CD14-positive monocyte (primary cell): ENCODE results near the gene INSYN2B. TPM values are rescaled to one million over a fixed set of nuclear protein-coding genes. Genes with fewer than 3 reads are reported as not detected.
A peak's percentile ranks its signal among the peaks of the same experiment; 100 is the strongest.

ENCODE experiments used
- DNase-seq, 3 donors: peaks; one replicate each; pipeline ENCODE4 v3.0.0-alpha.2; 2011 to 2022
- H2AFZ ChIP-seq: 2 replicates; pipeline ENCODE4 v1.6.0; 2012; ENCODE audit warnings: mild to moderate bottlenecking, low read depth, low read length, inconsistent platforms; ENCODE audit not compliant: insufficient read depth, poor library complexity, severe bottlenecking
- H3K27ac ChIP-seq, 2 donors: 1 replicate in 1 of 2; 2 replicates in 1 of 2; pipeline ENCODE4 v1.5.1; 2012 to 2013; ENCODE audit warnings: low read length in 2 of 2, control low read depth in 1 of 2, inconsistent platforms in 1 of 2, low read depth in 1 of 2, mild to moderate bottlenecking in 1 of 2
- H3K27me3 ChIP-seq, 2 donors: one replicate each; pipeline versions ENCODE4 v1.6.0 to v1.6.1; 2011 to 2013; ENCODE audit warnings: low read length in 2 of 2; ENCODE audit not compliant: control insufficient read depth in 2 of 2, insufficient read depth in 2 of 2
- H3K36me3 ChIP-seq, 2 donors: replicated peaks in 1 of 2; 1 replicate in 1 of 2; 2 replicates in 1 of 2; pipeline versions ENCODE4 v1.5.1 to v1.6.1; 2012 to 2013; ENCODE audit warnings: low read length in 2 of 2, control low read depth in 1 of 2, inconsistent platforms in 1 of 2, mild to moderate bottlenecking in 1 of 2; ENCODE audit not compliant: insufficient read depth in 2 of 2, control insufficient read depth in 1 of 2
- H3K4me1 ChIP-seq, 2 donors: 1 replicate in 1 of 2; 2 replicates in 1 of 2; pipeline versions ENCODE4 v1.5.1 to v1.6.1; 2012 to 2013; ENCODE audit warnings: low read length in 2 of 2, control low read depth in 1 of 2, inconsistent platforms in 1 of 2, mild to moderate bottlenecking in 1 of 2, moderate library complexity in 1 of 2; ENCODE audit not compliant: insufficient read depth in 2 of 2, control insufficient read depth in 1 of 2
- H3K4me2 ChIP-seq: replicated peaks from 2 replicates; pipeline ENCODE3; 2012; ENCODE audit warnings: low read length, moderate library complexity, mild to moderate bottlenecking; ENCODE audit not compliant: poor library complexity, severe bottlenecking; ENCODE audit errors: extremely low read depth
- H3K4me3 ChIP-seq, 3 experiments: fragments of 200-600 bp in 1 of 3; sonication (generic) in 1 of 3; replicated peaks in 1 of 3; 1 replicate in 2 of 3; 2 replicates in 1 of 3; pipeline ENCODE4 v1.5.1; 2011 to 2013; ENCODE audit warnings: low read length in 3 of 3, mild to moderate bottlenecking in 3 of 3, control low read depth in 2 of 3, low read depth in 2 of 3, inconsistent platforms in 1 of 3, moderate library complexity in 1 of 3
- H3K79me2 ChIP-seq: 2 replicates; pipeline ENCODE4 v1.6.0; 2012; ENCODE audit warnings: mild to moderate bottlenecking, control low read depth, inconsistent platforms, low read length, moderate library complexity; ENCODE audit not compliant: insufficient read depth
- H3K9ac ChIP-seq: 2 replicates; pipeline ENCODE4 v1.6.0; 2017; ENCODE audit warnings: low read length, mild to moderate bottlenecking; ENCODE audit not compliant: insufficient read depth, poor library complexity, severe bottlenecking
- H3K9me3 ChIP-seq, 2 donors: replicated peaks in 1 of 2; 1 replicate in 1 of 2; 2 replicates in 1 of 2; pipeline versions ENCODE4 v1.5.1 to v1.6.1; 2012 to 2013; ENCODE audit warnings: low read length in 2 of 2, control low read depth in 1 of 2; ENCODE audit not compliant: control insufficient read depth in 1 of 2, insufficient read depth in 1 of 2
- H4K20me1 ChIP-seq: 2 replicates; pipeline ENCODE4 v1.6.0; 2012; ENCODE audit warnings: mild to moderate bottlenecking, low read length, control low read depth, moderate library complexity; ENCODE audit not compliant: insufficient read depth
- H3K27ac Mint-ChIP-seq, 7 donors: one replicate each; pipeline ENCODE4 v1.8.0; 2020; ENCODE audit warnings: mild to moderate bottlenecking in 7 of 7, mixed read lengths in 7 of 7, moderate library complexity in 6 of 7, inconsistent platforms in 2 of 7
- H3K27me3 Mint-ChIP-seq, 3 donors: one replicate each; pipeline ENCODE4 v1.8.0; 2021 to 2022; ENCODE audit warnings: low read depth in 3 of 3, mild to moderate bottlenecking in 3 of 3, mixed read lengths in 3 of 3, moderate library complexity in 3 of 3, inconsistent platforms in 1 of 3
- H3K36me3 Mint-ChIP-seq, 2 donors: one replicate each; pipeline ENCODE4 v1.8.0; 2020; ENCODE audit warnings: mixed read lengths in 2 of 2, inconsistent platforms in 1 of 2, mild to moderate bottlenecking in 1 of 2
- H3K4me1 Mint-ChIP-seq: one replicate; pipeline ENCODE4 v1.8.0; 2020; ENCODE audit warnings: mild to moderate bottlenecking, mixed read lengths
- H3K4me3 Mint-ChIP-seq, 2 donors: one replicate each; pipeline ENCODE4 v1.8.0; 2020; ENCODE audit warnings: mild to moderate bottlenecking in 2 of 2, mixed read lengths in 2 of 2, moderate library complexity in 1 of 2
- H3K9me3 Mint-ChIP-seq, 7 donors: one replicate each; pipeline ENCODE4 v1.8.0; 2020 to 2022; ENCODE audit warnings: mixed read lengths in 7 of 7, mild to moderate bottlenecking in 6 of 7, moderate library complexity in 6 of 7, inconsistent platforms in 2 of 7
- WGBS: methylation state at CpG from one replicate; pipeline ENCODE4 v1.1.5; 2013; ENCODE audit warnings: missing lambda C conversion rate; ENCODE audit not compliant: insufficient coverage; 5-methylcytosine and 5-hydroxymethylcytosine counted together
- intact Hi-C, 2 donors: fragments of 100-400 bp; cut with micrococcal nuclease; formaldehyde crosslinking; loops; one replicate each; pipeline versions ENCODE4 v1.15.0 to v1.15.1; 2023
- polyA plus RNA-seq, 3 donors: library from polyadenylated mRNA; depleted of rRNA in 1 of 3; unstranded in 2 of 3; stranded (reverse) in 1 of 3; fragments of 300-500 nt in 2 of 3; fragments of >200 nt in 1 of 3; fragmentation: Illumina TruSeq in 2 of 3; gene quantifications; 1 replicate in 2 of 3; 2 replicates in 1 of 3; pipeline ENCODE4 v1.2.3, GENCODE V29; 2012 to 2021
- TF ChIP-seq, protein P1 (sequence below): fragments of 200-600 bp; IDR thresholded peaks from one replicate; pipeline ENCODE4 v1.8.0; 2022; ENCODE audit warnings: antibody characterized with exemption, mild to moderate bottlenecking

The INSYN2B gene
- polyA plus RNA-seq, 3 donors, result 0.17 TPM; not detected in 2

DNA sequence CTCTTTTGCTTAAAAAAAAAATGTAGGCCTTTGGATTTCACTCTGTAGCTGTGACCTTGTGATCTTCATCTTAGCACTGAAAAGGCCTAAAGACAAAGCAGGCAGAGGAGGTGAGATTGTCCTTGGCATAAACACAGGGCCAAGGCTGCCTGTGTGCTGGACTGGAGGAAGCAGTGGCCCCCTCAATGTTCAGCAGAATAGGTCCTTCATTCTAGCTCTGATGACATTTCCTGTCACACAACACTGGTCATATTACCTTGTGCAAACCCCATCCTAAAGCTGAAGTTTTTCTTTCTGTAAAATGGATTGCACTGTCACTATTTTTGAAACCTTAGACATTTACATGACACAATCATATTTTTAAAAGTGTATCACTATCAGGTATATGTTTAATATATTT is 147.4 kb downstream of the INSYN2B start:
- Histone ChIP-seq H2AFZ (no peak overlapping the region), H3K9ac (peak overlapping the region; percentile 24), H3K4me2 (no peak overlapping the region), H3K9me3 (no peaks in the 10 kb centered on the region), H3K4me3 (no peak overlapping the region), H3K79me2 (peaks cover 22% of the 10 kb centered on the region), H3K36me3 (peaks cover 14 to 69% of the 10 kb centered on the region in 2 donors), H3K27me3 (no peaks in the 10 kb centered on the region), H4K20me1 (peaks cover 92% of the 10 kb centered on the region), H3K4me1 (peaks cover 15 to 29% of the 10 kb centered on the region in 2 donors), H3K27ac (peak overlapping the region in 1 of 2 donors; percentile 71)
- intact Hi-C loops, result no loop called here
- H3K27ac Mint-ChIP-seq, result peak overlapping the region; percentile 30 to 88 (median 79)
- TF ChIP-seq, protein P1, sequence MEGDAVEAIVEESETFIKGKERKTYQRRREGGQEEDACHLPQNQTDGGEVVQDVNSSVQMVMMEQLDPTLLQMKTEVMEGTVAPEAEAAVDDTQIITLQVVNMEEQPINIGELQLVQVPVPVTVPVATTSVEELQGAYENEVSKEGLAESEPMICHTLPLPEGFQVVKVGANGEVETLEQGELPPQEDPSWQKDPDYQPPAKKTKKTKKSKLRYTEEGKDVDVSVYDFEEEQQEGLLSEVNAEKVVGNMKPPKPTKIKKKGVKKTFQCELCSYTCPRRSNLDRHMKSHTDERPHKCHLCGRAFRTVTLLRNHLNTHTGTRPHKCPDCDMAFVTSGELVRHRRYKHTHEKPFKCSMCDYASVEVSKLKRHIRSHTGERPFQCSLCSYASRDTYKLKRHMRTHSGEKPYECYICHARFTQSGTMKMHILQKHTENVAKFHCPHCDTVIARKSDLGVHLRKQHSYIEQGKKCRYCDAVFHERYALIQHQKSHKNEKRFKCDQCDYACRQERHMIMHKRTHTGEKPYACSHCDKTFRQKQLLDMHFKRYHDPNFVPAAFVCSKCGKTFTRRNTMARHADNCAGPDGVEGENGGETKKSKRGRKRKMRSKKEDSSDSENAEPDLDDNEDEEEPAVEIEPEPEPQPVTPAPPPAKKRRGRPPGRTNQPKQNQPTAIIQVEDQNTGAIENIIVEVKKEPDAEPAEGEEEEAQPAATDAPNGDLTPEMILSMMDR, result no peak
- no peaks in the 10 kb centered on the region for H3K27me3 Mint-ChIP-seq
- peaks cover 54 to 71% of the 10 kb centered on the region in 2 donors for H3K36me3 Mint-ChIP-seq
- H3K4me3 Mint-ChIP-seq, result no peak overlapping the region
- H3K4me1 Mint-ChIP-seq, result peaks cover 34% of the 10 kb centered on the region
- no peaks in the 10 kb centered on the region for H3K9me3 Mint-ChIP-seq
- no peak for DNase-seq

- Histone ChIP-seq H3K36me3 (peaks cover 15 to 69% of the 10 kb centered on the region in 2 donors), H3K9me3 (no peaks in the 10 kb centered on the region), H3K4me2 (no peak overlapping the region), H3K79me2 (peaks cover 26% of the 10 kb centered on the region), H3K4me1 (peaks cover 15 to 29% of the 10 kb centered on the region in 2 donors), H3K9ac (peak overlapping the region; percentile 24), H2AFZ (no peak overlapping the region), H3K27ac (peak overlapping the region in 1 of 2 donors; percentile 71), H4K20me1 (peaks cover 92% of the 10 kb centered on the region), H3K4me3 (no peak overlapping the region), H3K27me3 (no peaks in the 10 kb centered on the region)
- no peaks in the 10 kb centered on the region for H3K27me3 Mint-ChIP-seq
- peak overlapping the region; percentile 21 to 88 (median 81) for H3K27ac Mint-ChIP-seq
- no peaks in the 10 kb centered on the region for H3K9me3 Mint-ChIP-seq
- no CpG with 5 or more reads among the region's 3 CpGs for WGBS
- no peak overlapping the region for H3K4me3 Mint-ChIP-seq
- TF ChIP-seq, protein P1, result no peak
- peaks cover 34% of the 10 kb centered on the region for H3K4me1 Mint-ChIP-seq
- H3K36me3 Mint-ChIP-seq, result peaks cover 52 to 69% of the 10 kb centered on the region in 2 donors
- DNase-seq, result no peak
- intact Hi-C loops, result no loop called here
These were observed 148.0 kb downstream of the INSYN2B start for GRCh38 chr5:169832304-169832703.
